ENCODE data around the gene TRIM46. TPM values are rescaled to one million over a fixed set of nuclear protein-coding genes. Genes with fewer than 3 reads are reported as not detected.

Gene TRIM46
- total RNA-seq, 4 donors from 2014 or later, result 6.0 to 20.4 (median 12.7) TPM

DNA sequence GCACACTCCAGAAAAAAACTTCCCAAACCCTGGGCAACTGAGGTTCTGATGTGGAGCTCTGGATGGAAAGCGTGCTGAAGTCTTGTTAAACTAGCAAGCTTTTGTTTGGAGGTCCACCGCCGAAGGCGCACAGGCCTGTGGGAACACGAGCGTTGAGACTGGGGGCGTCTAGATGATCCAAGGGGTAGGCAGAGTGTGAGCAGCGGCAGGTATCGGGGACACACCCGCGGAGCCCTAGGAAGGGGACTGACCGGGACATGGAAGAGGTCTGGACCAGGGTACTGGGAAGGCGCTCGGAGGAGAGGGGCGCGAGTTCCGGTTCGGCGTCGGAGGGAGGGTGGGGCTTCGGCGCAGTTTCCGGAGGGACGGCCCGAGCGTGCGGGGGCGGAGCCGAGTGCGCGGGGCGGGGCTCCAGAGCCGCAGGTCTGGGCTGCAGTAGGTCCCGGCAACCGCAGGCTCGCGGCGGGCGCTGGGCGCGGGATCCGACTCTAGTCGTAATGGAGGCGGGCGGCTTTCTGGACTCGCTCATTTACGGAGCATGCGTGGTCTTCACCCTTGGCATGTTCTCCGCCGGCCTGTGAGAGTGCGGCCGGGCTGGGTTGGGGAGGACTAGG lies 38.1 kb upstream of the TRIM46 start, which contains the start of gene SLC50A1:
TSS of gene SLC50A1 (plus strand) at position 438 of the 614 bp plus-strand sequence. CDS start at position 498, 60 bp downstream.
- DNase-seq (ENCODE audit: low spot score in 2 of 2), result peak; percentile 80 to 83
- Histone ChIP-seq H3K9me3 (no peaks in the 10 kb centered on the region), H3K4me3 (peak within 1 kb of the TSS; percentile 53 to 84 (median 69)), H3K4me1 (peaks cover 4 to 83% (median 25%) of the 10 kb centered on the region in 4 donors), H3K27me3 (no peaks in the 10 kb centered on the region), H3K36me3 (peaks cover 0 to 41% (median 0%) of the 10 kb centered on the region in 3 donors), H3K27ac (peak within 1 kb of the TSS; percentile 96 to 100 (median 98))
- TF ChIP-seq EP300 (IDR thresholded peaks at IDR 0.05) (peak; percentile 70 to 94), POLR2A (IDR thresholded peaks at IDR 0.05) (peak; percentile 87 to 94)
- TF ChIP-seq, protein P1, sequence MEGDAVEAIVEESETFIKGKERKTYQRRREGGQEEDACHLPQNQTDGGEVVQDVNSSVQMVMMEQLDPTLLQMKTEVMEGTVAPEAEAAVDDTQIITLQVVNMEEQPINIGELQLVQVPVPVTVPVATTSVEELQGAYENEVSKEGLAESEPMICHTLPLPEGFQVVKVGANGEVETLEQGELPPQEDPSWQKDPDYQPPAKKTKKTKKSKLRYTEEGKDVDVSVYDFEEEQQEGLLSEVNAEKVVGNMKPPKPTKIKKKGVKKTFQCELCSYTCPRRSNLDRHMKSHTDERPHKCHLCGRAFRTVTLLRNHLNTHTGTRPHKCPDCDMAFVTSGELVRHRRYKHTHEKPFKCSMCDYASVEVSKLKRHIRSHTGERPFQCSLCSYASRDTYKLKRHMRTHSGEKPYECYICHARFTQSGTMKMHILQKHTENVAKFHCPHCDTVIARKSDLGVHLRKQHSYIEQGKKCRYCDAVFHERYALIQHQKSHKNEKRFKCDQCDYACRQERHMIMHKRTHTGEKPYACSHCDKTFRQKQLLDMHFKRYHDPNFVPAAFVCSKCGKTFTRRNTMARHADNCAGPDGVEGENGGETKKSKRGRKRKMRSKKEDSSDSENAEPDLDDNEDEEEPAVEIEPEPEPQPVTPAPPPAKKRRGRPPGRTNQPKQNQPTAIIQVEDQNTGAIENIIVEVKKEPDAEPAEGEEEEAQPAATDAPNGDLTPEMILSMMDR (IDR thresholded peaks at IDR 0.05), result peak; percentile 13 to 85 (median 33)
- 0 to 1% methylated on average over 25 to 26 of the region's 52 CpGs for WGBS, 2 donors

- Histone ChIP-seq H3K9me3 (no peaks in the 10 kb centered on the region), H3K27ac (peak overlapping the region in 3 of 4 donors; percentile 96 to 100 (median 99)), H3K4me3 (peak overlapping the region; percentile 53 to 84 (median 69)), H3K36me3 (peaks cover 0 to 32% (median 0%) of the 10 kb centered on the region in 3 donors), H3K4me1 (peaks cover 4 to 73% (median 25%) of the 10 kb centered on the region in 4 donors), H3K27me3 (no peaks in the 10 kb centered on the region)
- no peak for DNase-seq (ENCODE audit: low spot score in 2 of 2)
- WGBS, 2 donors, result 43 to 52% methylated on average over 5 to 6 of the region's 6 CpGs
- TF ChIP-seq EP300 (IDR thresholded peaks at IDR 0.05) (no peak), POLR2A (IDR thresholded peaks at IDR 0.05) (no peak)
- TF ChIP-seq, protein P1 (IDR thresholded peaks at IDR 0.05), result no peak
Measured at GRCh38 chr1:155136748-155137147, 36.9 kb upstream of the TRIM46 start.

DNA sequence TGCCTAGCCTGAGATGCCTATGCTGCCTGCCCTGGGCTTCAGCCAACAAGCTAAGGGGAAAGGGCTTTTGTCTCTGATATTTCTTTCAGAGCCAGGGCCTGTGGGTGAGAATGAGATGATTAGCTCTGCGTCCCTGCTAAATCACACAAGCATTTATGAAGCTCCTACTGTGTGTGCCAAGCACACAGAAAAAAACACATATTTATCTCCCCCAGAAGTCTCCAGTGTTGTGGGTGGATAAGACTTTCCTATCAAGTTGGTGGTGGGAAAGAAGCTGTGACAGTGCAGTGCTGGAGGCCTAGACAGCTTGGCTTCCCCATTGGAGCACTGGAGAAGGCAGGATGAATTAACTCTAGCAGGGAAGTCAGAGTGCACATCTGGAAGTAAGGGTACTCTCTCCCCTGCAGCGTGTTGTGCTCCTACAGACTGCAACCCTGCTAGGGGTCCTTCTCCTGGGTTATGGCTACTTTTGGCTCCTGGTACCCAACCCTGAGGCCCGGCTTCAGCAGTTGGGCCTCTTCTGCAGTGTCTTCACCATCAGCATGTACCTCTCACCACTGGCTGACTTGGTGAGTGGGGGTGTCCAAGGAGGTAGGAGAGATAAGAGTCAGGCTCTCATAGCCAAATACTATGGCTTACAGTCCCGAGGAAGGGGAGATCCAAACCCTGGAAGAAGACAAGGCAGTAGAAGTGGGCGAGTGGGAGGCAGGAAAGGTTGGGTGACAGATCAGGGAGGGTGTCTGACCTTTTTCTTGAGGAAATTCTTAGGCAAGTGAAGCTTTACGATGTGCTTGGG lies 36.3 kb upstream of the TRIM46 start:
- Histone ChIP-seq H3K9me3 (no peaks in the 10 kb centered on the region), H3K4me1 (peaks cover 4 to 67% (median 25%) of the 10 kb centered on the region in 4 donors), H3K4me3 (no peak overlapping the region), H3K27me3 (no peaks in the 10 kb centered on the region), H3K36me3 (peaks cover 0 to 26% (median 0%) of the 10 kb centered on the region in 3 donors), H3K27ac (peak overlapping the region in 3 of 4 donors; percentile 41 to 99 (median 96))
- DNase-seq (ENCODE audit: low spot score in 2 of 2), result no peak
- TF ChIP-seq, protein P1 (IDR thresholded peaks at IDR 0.05), result no peak
- 84 to 87% methylated on average over 6 of the region's 6 CpGs for whole genome bisulfite sequencing, 2 donors

- Histone ChIP-seq H3K4me3 (peak within 1 kb of the TSS; percentile 59 to 82 (median 70)), H3K27ac (peak within 1 kb of the TSS; percentile 80 to 95 (median 86)), H3K9me3 (no peaks in the 10 kb centered on the region), H3K27me3 (no peaks in the 10 kb centered on the region), H3K36me3 (peaks cover 0 to 4% (median 0%) of the 10 kb centered on the region in 3 donors), H3K4me1 (peaks cover 0 to 44% (median 14%) of the 10 kb centered on the region in 4 donors)
- 1 to 2% methylated on average over 29 to 37 of the region's 42 CpGs for WGBS, 2 donors
- DNase-seq (ENCODE audit: low spot score in 2 of 2), result peak; percentile 82 to 90
- TF ChIP-seq, protein P1 (IDR thresholded peaks at IDR 0.05), result peak in 2 of 5 experiments; percentile 15 to 29
- TF ChIP-seq EP300 (IDR thresholded peaks at IDR 0.05), result peak; percentile 76 to 95
- peak; percentile 54 to 79 for TF ChIP-seq POLR2A (IDR thresholded peaks at IDR 0.05)
Measured at GRCh38 chr1:155139895-155140629, 33.6 kb upstream of the TRIM46 start, which contains the start of gene DPM3. Gene DPM3 (minus strand): TSS chr1:155140531. CDS start chr1:155140240, 291 bp downstream.

All from tibial nerve (tissue), 4 donors.